ENCODE results near the gene PAPPA. TPM values are rescaled to one million over a fixed set of nuclear protein-coding genes. Genes with fewer than 3 reads are reported as not detected.

The PAPPA gene
- total RNA-seq, 1 experiment from 2014 or later = 0.17 TPM

DNA sequence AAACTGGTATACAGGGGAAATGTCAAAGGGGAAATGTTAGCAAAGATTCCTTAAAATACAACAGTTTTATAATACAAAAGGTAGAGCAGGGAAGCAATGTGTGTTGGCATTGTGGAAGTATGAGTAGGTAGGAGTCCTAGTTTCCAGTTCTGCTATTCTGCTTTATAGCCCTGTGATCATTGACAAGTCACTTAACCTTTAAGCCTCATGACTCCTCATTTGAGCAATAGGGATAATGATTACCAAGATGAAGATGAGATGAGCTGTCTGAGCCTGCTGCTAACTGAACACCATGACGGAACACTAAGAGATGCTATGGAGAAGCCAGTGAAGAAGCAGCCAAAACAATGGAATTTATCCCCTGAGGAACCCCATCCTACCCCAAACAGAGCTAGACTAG is 251.7 kb downstream of the PAPPA start:
- Histone ChIP-seq H2BK120ac (ENCODE audit: low read depth, low read length, poor library complexity, severe bottlenecking) (no peak overlapping the region), H2AFZ (ENCODE audit: low read length) (no peak overlapping the region), H3K23ac (ENCODE audit: insufficient read length, low read depth, low read length) (no peak overlapping the region), H3K56ac (ENCODE audit: insufficient read length, low read depth, low read length) (no peak overlapping the region), H4K91ac (ENCODE audit: insufficient read length, low read depth, low read length) (no peak overlapping the region), H3K27ac (ENCODE audit: insufficient read length, low read depth, low read length) (no peak overlapping the region), H4K5ac (ENCODE audit: insufficient read length, low read depth, low read length) (no peak overlapping the region), H3K4me2 (ENCODE audit: insufficient read depth, insufficient read length, low read length) (no peak overlapping the region), H4K8ac (replicated peaks; ENCODE audit: insufficient read length, low read depth, low read length) (no peak overlapping the region), H4K20me1 (ENCODE audit: control insufficient read depth, insufficient read depth, insufficient read length) (no peaks in the 10 kb centered on the region), H3K14ac (ENCODE audit: insufficient read depth, low read length) (no peak overlapping the region), H3K9me3 (ENCODE audit: control insufficient read depth, low read depth, low read length) (no peaks in the 10 kb centered on the region), H2BK20ac (ENCODE audit: low read depth, low read length, poor library complexity, severe bottlenecking) (no peak overlapping the region), H2BK12ac (ENCODE audit: insufficient read length, low read depth, low read length) (no peak overlapping the region), H3K9ac (ENCODE audit: extremely low read depth, insufficient read length, low read length) (no peak overlapping the region), H2AK5ac (ENCODE audit: insufficient read length, low read length) (no peak overlapping the region), H2BK15ac (ENCODE audit: low read depth, low read length) (no peak overlapping the region), H2BK5ac (ENCODE audit: insufficient read length, low read length) (no peak overlapping the region), H3K4ac (ENCODE audit: low read depth, low read length) (no peak overlapping the region), H3K4me1 (ENCODE audit: insufficient read depth, low read length) (no peaks in the 10 kb centered on the region), H3T11ph (ENCODE audit: low read length) (no peak overlapping the region), H3K27me3 (ENCODE audit: insufficient read depth, low read length) (peaks cover 1% of the 10 kb centered on the region; the same call in 1 of the 2 replicates), H3K79me1 (ENCODE audit: insufficient read depth, low read depth, low read length, poor library complexity, severe bottlenecking) (no peaks in the 10 kb centered on the region), H3K79me2 (ENCODE audit: insufficient read depth, low read length) (no peaks in the 10 kb centered on the region), H3K23me2 (ENCODE audit: insufficient read length, low read depth, low read length, poor library complexity, severe bottlenecking) (no peaks in the 10 kb centered on the region), H3K18ac (ENCODE audit: insufficient read length, low read depth, low read length) (no peak overlapping the region)
- Mint-ChIP-seq H3K36me3 (ENCODE audit: insufficient read depth in 1 of 3, low read depth in 3 of 3) (no peaks in the 10 kb centered on the region), H3K27ac (no peak overlapping the region), H3K4me3 (no peak overlapping the region), H3K4me1 (no peaks in the 10 kb centered on the region), H3K27me3 (ENCODE audit: low read depth) (no peaks in the 10 kb centered on the region), H3K9me3 (no peaks in the 10 kb centered on the region)
- no peak for TF ChIP-seq CTCF (conservative IDR thresholded peaks at IDR 0.05)
- WGBS (ENCODE audit: extremely low coverage, insufficient read length, low lambda C conversion rate) = no CpG with 5 or more reads among the region's 1 CpG
- no peak for DNase-seq

All from H9 (cell line).